GM18508 (cell line): ENCODE measurements around the gene ZNF141.
"Not testable (repeated sequence)": the region's sequence is repeated elsewhere in the genome, so short reads cannot be mapped to it uniquely, and the experiment has no call there.

ENCODE experiments used
- ATAC-seq: cut with Tn5 transposase; IDR thresholded peaks from one replicate; pipeline ENCODE4 v1.9.1; 2021; ENCODE audit warnings: moderate number of reproducible peaks; ENCODE audit not compliant: insufficient read depth, unreplicated experiment

ZNF141 gene

GRCh38 chr4:384311-385010 lies 46.8 kb downstream of the ZNF141 start:
- ATAC-seq: no peak

GRCh38 chr4:385934-386707 lies 48.5 kb downstream of the ZNF141 start:
- no peak for ATAC-seq

- ATAC-seq: no peak
These were observed 49.1 kb downstream of the ZNF141 start for GRCh38 chr4:386708-387105.

GRCh38 chr4:404006-404405 lies 66.4 kb downstream of the ZNF141 start:
- no peak for ATAC-seq

- ATAC-seq: not testable (repeated sequence)
These were observed 70.7 kb downstream of the ZNF141 start for GRCh38 chr4:408321-408720.

GRCh38 chr4:422587-422986 lies 85.0 kb downstream of the ZNF141 start:
- ATAC-seq: no peak
